HG03520 (cell line): Measurements from ENCODE around the gene TBC1D8.

Experiments used
- ATAC-seq: cut with Tn5 transposase; IDR thresholded peaks from one replicate; pipeline ENCODE4 v1.9.1; 2021; ENCODE audit warnings: mild to moderate bottlenecking, moderate library complexity; ENCODE audit not compliant: unreplicated experiment

The TBC1D8 gene

DNA sequence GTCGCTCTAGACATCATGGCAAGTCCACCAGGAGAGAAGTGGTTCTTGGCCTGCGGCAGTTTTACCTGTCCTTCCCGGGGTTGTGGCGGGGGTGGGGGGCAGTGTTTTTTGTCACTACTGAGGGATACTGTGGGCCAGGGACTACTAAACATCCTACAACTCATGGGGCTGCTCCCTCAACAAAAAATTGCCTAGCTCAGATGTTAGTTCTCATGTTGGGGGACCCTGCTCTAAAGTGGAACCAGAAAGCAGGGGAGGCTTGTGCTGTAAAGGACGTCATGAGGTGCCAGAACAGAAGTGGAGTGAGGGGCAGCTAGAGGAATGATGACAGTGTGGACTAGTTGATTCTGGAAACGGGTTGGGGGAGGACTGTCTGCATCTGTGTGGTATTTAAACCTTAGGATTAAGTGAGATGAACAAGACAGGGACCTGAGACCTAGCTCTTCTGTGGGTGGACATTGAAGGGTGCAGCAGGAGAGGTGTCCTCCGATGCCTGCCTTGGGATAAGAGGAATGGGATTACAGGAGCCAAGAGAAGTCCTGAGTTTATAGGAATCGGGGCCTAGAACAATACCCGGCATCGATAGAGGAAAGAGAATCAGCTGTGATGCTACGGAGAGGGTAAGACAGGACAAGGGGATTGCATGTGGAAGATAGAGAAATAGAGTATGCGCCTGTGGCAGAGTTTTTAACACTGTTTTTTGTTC is 146.4 kb downstream of the TBC1D8 start:
- ATAC-seq = no peak

DNA sequence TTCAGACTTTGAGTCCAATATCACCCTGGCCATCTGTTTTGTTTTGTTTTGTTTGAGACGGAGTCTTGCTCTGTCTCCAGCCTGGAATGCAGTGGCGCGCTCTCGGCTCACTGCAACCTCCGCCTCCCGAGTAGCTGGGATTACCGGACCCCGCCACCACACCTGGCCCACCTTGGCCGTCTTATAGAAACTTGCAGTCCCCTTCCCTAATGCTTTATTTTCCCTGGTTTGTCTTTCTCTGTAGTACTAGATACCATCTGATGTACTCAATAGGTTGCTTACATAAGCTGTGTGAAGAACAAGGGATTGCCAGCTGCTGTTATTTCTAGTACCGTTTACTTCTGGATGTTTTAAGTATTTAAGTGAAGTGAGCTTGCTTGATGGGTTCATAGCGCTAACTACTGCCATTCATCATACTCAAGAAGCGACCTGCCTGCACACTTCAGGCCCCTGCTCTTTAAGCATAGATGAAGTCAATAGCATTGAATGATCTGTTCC is 147.9 kb downstream of the TBC1D8 start:
- no peak for ATAC-seq

DNA sequence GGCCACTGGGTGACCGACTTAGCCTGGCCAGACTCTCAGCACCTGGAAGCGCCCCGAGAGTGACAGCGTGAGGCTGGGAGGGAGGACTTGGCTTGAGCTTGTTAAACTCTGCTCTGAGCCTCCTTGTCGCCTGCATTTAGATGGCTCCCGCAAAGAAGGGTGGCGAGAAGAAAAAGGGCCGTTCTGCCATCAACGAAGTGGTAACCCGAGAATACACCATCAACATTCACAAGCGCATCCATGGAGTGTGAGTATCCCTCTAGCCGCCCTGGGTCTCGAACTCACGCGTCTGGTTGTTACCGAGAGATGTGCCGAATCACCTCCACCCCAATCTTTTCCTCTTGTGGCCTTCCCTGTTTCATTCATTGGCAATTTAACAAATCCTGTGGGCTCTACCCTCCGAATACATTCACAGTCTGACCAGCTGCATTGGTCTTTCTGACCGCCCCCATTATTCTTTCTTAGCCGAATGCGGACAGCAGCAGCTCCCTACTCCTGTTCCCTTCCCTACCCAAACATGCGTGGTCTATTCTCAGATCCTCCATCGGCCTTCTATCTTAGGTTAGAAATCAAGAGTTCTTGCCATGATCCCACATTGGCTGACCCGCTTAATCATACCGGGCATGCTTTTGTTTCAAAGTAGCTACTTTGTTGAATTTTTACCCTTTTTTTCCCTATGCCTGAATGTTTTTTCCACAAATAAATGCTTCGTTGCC is 148.5 kb downstream of the TBC1D8 start:
- ATAC-seq = no peak

DNA sequence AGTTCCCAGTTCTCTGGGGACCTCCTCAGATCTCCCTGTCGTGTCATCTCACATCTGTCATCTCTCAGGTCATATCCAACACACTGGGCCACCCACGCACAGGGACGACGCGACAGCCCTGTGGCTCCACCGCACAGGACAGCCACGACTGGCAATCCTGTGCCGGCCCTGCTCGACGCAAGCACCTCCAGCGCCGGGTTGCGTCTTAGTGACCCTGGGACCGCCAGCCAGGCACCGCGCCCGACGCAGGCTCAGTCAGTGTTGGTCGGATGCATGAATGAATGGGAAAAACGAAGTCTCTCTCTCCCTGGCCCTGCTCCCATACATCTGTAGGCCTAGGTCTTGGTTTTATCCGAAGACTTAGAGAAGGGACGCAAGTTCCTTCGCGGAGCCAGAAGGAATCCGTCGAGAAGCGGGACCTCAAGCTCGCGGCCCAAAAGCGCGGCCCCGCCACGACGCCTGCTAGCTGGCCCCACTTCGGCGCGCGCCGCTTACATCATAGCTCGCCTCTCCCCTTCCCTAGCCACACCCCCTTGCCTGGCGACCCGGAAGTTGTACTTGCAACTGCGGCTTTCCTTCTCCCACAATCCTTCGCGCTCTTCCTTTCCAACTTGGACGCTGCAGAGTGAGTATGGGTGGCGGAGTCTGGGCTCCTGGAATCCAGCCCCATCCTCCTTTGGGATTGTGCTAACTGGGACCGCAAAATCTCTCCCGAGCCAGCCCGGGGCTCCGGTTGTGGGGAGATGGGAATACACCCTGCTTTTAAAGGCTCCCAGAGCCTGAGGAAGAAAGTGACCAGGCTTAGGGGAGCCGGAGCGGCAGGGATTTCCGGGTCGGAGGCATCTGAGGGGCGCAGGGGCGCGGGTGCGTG is 149.3 kb downstream of the TBC1D8 start, which contains the start of gene RPL31:
RPL31 (plus strand) TSS at position 599 of the 871 bp plus-strand sequence. CDS start 413 bp downstream, outside the sequence.
- peak; percentile 94 for ATAC-seq

DNA sequence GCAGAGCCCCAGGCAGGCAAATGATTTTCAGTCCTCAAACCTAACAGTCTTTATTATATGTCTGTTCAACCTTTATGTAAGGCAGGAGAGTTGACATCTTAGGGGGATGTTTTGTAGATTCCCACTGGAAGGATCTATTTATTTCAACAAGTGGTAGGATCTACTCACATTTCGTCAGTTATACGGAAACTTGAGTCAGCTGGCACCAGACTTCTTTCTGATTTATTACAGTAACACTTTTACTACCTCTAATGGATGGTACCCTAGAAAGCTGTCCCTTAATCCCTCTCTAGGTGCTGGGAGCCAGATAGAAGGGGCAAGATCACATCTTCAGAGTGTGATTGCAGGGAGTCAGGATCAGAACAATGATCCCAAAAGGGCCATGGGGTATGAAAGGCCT is 151.2 kb downstream of the TBC1D8 start:
- no peak for ATAC-seq

DNA sequence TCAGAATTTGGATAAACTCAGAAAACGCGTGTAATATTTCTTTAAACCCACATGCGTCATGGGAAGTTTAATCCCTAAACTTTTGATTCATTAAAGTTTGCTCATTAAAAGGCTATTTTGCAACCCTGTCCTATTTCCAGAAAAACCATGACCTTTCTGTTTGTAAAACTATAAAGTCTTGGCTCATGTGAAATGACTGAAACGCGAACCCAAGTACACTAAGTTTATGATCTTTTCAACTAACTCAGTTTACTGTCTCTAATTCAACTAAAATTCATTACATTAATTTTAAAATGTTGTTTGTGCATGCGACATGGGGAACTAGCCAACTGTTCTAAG is 153.0 kb downstream of the TBC1D8 start:
- no peak for ATAC-seq

DNA sequence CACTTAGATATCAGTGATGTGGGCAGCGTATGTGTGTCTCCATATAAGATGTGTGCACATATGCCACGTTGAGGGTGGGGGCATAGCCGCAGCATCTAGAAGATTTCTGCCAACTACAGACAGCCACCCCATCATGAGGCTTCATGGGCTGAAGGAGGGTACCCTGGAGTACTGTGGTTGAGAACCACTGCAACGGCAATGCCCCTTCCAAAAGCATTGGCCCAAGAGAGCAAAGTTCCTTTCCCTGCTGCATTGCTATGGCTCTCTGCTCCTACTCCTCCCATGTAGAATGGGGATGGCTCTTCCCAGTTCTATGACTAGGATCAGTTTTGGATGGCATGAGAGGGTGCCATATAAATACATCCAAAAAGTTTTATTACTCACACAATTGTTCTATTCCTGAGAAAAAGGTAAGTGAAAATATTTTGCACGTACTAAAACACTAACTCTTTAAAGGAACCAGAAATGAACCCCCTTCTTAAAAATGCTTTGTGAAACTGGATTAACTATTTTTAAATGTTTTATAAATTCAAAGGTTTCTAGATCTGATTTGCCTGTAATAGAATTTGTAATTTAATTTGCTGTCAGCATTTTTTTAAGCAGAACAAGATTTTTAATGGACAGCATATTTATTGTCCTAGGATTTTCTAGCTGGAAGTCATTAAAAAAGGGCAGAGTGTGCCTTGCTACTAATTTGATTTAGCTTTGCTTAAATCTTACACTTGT is 153.5 kb downstream of the TBC1D8 start:
- no peak for ATAC-seq

DNA sequence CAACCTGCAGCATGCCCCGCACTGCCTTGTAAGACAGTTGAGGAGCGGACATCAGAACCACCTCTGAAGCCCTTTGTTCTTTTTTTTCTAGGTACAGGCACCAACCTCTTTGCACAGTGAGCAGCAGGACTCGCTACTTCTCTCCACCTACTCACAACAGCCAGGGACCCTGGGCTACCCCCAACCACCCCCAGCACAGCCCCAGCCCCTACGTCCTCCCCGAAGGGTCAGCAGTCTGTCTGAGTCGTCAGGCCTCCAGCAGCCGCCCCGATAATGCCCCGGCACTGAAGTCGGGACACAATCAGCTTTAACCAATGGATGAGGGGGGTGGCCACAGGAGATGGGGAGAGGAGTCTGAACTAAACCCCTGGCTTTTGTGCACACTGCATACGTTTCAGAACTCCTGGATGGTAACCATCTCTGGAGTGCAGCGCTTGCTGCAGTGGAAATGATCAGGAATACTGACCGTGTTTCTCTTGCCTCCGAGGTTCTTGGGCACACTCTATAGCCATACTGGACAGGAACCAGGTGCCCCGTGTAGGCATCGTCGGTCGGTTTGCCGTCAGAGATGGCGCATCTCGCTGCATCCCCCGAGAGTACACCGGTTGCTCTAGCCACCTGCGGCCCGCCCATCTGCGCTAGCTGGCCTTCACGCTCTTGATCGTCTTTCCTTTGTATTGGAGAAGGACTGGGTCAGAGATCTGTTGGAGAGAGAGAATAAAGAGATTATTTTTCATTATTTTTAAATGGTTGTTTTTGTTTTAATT is 155.7 kb downstream of the TBC1D8 start:
- no peak for ATAC-seq

DNA sequence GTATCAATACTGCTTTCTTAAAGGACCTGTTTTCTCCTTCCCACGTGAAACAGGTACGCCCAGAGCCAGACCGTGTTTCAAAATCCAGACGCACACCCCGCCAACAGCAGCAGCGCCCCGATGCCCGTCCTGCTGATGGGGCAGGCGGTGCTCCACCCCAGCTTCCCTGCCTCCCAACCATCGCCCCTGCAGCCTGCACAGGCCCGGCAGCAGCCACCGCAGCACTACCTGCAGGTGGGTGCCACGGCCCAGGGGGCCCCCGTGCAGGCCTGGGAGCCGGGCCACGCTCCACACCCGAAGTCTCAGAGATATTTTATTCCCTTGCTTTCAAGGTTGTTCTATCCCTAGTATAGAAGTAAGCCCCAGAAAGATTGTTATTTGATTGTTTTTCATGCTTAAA is 157.9 kb downstream of the TBC1D8 start:
- ATAC-seq = no peak

DNA sequence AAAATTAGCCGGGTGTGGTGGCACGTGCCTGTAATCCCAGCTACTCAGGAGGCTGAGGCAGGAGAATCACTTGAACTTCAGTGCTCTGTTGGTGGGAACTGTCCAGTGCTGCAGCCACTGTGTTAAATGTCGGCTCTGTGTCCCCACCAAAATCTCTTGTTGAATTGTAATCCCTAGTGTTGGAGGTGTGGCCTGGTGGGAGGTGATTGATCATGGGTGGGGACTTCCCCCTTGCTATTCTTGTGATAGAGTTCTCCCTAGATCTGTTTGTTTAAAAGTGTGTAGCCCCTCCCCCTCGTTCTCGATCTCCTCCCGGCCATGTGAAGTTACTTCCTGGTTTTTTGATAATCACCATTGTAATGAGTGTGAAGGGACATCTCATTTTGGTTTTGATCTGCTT is 158.9 kb downstream of the TBC1D8 start:
- no peak for ATAC-seq

DNA sequence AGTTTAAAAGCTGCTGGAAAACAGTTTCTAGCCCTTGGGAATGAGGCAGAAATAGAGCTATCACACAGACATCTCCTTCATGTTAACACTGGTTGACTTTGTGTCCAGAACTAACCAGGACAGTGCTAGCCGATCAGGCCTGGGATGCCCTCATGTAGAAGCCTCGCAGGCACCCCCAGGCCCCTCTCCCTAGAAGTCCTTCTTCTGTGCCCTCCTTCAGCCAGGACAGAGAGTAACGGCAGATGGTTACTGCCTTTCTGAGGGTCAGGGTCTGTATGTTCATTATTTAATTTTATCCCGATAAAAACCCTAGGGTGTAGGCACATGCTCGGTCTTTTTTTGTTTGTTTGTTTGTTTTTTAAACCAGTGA is 159.8 kb downstream of the TBC1D8 start:
- no peak for ATAC-seq

DNA sequence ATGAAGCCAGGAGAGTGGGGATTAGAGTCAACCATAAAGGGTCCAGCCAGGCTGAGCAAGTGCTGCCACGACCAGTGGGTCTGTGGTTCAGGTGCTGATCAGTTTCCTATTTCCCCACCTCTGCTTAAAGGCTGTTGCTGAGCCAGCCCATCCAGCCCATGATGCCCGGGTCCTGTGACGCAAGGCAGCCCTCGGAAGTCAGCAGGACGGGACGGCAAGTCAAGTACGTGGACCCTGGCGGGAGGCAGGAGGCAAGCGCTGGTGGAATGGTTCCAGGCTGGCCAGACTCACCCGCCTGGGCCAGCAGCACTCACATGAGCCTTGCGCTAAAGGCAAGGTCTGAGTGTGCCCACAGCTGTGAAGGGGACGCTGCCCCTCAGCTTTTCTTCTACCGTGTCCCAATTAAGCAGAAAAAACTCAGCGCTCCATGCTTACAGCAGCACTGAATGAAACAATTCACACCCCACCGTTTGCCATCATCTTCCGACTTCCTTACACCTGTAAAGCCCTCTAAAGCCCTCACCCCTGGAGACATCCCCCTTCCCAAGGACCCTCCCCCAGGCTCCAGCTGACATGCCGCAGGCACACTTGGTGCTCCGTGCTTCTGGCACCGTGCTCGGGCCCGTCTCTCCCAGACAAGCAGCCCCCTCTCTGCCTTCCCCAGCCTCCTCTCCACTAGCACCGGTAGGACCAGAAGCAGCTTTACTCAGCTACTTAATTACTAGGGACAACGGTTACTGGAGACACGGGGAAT is 160.4 kb downstream of the TBC1D8 start:
- no peak for ATAC-seq

DNA sequence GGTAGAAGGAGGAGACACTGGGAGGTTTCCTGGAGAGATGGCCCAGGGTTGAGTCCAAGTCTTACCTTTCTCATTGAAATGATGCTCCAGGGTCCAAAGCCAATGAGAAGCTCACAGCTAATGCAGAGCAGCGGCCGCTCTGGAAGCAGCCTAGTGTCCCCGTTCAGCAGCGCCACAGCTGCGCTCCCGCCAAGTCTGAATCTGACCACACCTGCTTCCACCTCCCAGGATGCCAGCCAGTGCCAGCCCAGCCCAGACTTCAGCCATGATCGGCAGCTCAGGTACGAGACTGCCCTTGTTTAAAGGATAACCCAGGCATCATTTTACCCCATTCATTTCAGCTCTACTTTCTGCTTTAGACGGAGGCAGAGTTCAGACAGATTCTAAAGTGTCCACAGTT is 161.0 kb downstream of the TBC1D8 start:
- no peak for ATAC-seq

DNA sequence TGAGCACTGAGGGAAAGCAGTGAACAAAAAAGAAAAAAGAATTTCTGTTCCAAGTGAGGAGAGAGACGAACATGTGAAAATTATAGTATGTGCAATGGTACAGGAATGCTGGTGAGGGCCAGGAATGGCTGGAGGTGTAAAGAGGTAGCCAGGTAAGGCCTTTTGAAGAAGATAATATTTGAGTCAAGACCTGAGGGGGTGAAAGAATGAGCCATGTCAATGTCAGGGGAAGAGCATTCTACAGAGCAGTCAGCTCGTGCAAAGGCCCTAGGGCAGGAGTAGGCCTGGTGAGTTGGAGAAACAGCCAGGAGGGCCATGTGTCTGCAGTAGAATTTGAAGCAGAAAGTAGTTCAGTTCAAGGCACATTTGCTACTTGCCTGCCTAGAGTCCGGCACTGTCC is 161.5 kb downstream of the TBC1D8 start:
- no peak for ATAC-seq

DNA sequence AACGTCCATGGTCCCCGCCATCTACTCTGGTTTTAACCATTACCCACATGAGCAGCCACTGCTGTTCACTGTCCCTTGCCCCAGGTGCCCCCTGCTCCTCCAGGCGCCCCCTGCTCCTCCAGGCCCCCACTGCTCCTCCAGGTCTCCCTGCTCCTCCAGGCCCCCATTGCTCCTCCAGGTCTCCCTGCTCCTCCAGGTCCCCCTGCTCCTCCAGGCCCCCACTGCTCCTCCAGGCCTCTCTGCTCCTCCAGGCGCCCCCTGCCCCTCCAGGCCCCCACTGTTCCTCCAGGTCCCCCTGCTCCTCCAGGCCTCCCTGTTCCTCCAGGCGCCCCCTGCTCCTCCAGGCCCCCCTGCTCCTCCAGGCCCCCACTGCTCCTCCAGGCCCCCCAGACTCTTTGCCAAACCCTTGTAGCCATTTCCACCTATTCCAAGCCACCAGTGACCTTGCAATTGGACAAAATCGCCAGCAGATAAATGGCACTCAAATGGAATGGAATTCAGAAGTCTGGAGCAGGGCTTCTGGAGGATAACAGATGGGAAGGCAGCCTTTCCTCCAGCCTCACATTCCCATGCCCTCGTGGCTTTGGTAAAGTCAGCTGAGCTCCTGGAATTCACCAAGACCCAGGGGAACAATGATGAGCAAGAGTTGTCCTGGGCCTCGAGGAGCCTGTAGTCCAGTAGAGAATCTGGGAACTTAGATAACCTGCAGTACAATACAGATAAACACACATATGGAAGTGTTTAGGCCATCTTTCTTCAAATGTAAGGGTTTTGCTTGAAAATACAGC is 162.4 kb downstream of the TBC1D8 start:
- no peak for ATAC-seq

DNA sequence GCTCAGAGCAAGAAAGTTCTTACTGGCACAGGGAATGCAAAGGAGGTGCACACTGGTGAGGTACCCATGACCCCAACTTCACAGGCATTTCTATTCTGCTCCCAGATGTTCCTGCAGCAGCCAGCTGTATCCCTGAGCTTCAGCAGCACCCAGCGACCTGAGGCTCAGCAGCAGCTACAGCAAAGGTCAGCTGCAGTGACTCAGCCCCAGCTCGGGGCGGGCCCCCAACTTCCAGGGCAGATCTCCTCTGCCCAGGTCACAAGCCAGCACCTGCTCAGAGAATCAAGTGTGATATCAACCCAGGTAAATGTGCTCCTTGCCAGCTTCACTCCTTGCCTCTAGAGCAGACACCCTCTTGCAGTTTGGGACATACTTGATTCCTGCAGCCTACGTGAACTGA is 163.2 kb downstream of the TBC1D8 start:
- ATAC-seq = no peak

DNA sequence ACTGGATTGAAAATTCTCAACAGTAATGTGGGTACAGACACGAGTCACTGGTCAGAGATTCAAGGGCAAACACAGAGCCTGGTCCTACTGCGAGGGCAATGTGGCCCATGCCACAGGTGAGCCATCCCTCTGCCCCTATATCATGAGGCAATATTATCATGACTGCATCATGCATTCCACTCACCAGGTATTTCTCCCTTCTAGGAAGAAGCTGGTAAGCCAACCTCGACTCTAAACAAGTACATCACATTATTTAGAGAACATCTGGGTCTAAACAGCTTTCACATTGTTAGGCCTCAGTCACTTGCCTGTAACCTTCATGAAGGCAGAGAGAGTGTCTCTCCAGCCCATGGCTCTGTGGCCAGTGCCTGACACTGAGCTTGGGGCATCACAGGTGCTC is 163.6 kb downstream of the TBC1D8 start:
- no peak for ATAC-seq

DNA sequence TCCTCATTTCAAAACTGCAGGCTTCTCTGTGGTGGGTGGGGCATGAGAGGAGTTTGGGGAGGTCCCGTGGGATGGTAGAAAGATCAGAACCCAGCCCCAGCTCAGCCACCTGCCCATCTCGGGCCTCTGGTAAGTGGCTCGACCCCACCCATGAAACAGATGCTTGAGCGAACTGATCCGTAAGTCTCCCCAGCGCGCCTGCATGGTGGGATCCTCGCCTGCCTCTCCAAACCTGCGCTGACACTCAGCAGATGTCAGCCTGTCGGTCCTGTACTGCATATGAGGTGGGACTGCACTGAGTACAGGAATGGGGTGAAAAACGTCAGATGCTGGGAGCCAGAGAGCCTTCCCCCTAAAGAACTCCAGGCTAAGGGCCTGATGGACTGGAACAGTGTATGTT is 165.0 kb downstream of the TBC1D8 start:
- ATAC-seq = no peak

DNA sequence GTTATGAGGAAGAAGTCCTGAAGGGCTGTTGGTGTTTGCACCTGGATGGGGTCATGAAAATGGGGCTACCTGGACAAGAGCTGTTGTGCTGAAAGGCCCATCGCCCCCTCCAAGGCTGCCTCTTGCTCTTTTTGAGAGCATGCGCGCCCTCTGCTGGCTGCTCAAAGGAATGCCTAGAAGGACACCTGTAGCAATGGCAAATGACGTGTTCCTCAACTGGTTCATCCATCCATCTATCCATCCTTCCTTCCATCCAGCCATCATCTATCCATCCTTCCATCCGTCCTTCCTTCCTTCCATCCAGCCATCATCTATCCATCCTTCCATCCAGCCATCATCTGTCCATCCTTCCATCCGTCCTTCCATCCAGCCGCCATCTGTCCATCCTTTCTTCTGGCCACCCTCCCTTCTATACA is 166.3 kb downstream of the TBC1D8 start:
- ATAC-seq = no peak
